Left renal cortex interstitium (tissue), 4 donors: ENCODE results near the gene MICALL2. TPM values are rescaled to one million over a fixed set of nuclear protein-coding genes. Genes with fewer than 3 reads are reported as not detected.

Experiments
- DNase-seq, 4 donors: peaks; one replicate each; pipeline ENCODE4 v3.0.0-alpha.2; 2013; ENCODE audit warnings: low read depth in 4 of 4, low spot score in 2 of 4, missing footprints in 1 of 4
- polyA plus RNA-seq, 4 donors: library from polyadenylated mRNA; unstranded; fragments of 120-200 nt; gene quantifications; one replicate each; pipeline ENCODE4 v1.2.1, GENCODE V29; 2013; ENCODE audit not compliant: insufficient read length in 4 of 4

The MICALL2 gene
- polyA plus RNA-seq, 4 donors: 5.8 to 14.1 (median 11.5) TPM

DNA sequence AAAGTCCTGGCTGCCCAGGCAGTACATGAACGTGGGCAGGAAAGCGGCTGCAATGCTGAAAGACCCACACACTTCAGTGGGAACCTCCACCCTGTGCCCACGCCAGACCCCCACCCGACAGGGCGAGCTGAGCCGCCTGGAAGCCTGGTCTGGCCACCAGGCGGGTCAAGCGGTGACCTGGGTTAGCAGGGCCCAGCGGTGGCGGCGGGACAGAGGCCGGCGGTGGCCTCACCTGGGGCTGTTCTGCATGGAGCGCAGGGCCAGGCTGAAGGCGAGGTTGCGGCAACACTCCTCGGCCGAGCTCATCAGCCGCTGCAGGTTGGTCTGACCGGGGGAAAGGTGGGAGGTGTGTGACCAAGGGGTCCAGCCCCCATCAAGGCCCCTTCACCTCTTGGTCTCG lies 11.6 kb upstream of the MICALL2 start:
- no peak for DNase-seq

GRCh38 chr7:1468643-1469298 lies 9.5 kb upstream of the MICALL2 start:
- no peak for DNase-seq

DNA sequence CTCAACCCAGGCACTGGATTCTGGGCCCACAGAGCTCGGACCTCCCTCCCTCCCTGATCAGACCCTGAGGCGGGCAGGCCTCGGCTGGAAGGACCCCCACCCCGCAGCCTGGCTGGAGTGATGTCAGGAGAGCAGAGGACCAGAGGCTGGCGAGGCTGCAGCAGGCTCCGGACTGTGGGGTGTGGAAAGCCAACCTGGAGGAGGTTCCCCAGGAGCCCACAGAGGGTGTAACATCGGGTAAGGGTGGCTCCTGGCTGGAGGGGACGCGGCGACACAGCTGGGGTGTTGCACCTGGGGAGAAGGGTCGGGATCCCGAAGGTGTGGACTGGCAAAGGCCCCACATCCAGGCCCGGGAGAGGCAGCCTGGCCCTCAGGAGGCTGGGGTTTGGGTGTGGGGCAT lies 8.9 kb upstream of the MICALL2 start:
- no peak for DNase-seq

DNA sequence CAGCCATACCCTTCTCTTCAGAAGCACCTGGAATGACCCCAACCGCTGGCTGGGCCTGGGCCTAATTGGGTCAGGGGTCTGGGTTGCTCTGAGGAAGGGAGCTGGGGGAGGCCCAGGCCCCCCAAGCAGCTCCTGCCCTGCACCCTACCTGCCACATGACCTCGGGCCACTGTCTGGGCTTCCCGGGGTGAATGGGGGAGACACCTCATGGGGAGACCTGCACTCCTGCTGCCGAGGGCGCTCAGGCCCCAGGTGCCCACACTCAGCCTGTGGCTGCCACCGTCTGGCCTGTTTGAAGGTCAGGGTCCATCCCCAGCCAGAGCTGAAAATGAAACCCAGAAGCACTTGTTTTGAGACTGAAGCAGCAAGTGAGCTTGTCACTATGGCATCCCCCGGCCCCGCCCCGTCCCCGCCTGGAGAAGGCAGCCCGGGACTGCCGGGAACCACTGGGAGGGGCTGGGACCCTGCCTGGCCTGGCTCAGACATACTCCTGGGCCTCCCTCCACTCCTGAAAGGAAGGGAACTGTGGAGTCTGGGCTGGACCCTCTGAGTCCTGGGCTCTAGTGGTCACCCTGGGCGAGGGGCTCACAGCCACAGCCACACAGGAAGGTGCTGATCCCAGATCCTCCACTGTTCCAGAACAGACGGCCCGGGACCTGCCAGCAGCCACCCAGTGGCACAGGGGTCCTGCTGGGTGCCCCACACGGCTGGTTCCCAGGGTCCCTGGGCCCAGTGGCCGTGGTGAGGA lies 7.4 kb upstream of the MICALL2 start:
- DNase-seq: no peak

DNA sequence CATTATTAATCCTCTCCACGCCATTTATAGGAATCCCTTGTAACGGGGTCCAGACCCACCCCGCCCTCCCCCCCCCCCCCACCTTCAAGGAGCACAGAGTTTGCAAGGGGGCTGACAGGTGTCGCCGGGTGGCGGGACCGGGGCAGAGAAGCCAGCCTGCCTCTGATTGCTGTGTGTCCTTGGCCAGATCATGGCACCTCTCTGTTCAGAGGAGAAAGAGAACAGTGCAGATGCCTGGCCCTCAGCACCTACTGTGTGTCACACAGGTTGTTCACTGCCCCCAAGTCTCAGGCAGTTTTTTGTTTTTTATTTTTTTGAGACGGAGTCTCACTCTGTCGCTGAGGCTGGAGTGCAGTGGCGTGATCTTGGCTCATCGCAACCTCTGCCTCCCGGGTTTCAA lies 5.4 kb upstream of the MICALL2 start:
- no peak for DNase-seq

DNA sequence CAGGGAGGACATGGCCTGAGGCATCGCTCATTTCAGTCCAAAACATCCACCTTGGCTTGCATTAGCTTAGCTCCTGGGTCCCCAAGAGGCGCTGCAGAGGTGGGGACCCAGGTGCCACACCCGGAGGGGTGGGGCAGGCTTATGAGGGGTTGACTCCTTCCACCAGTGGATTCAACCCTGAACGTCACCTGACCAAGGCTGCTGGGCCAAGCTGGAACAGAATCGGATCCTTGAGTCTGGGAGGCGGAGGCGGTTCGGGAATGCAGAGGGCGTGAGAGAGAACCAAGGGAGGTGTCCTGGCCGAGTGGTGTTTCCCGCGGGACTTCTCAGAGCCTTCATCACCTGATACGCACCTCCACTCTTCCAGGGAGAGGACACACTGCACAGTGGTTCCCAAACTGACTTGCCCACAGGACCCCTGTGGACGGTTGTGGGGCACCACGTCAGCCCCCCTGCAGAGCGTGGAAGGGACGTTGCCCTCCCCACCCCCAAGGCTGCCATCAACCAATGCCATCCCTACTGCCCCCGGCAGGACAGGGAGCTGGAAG lies 4.5 kb upstream of the MICALL2 start:
- no peak for DNase-seq

GRCh38 chr7:1461646-1462375 lies 2.5 kb upstream of the MICALL2 start:
- no peak for DNase-seq

DNA sequence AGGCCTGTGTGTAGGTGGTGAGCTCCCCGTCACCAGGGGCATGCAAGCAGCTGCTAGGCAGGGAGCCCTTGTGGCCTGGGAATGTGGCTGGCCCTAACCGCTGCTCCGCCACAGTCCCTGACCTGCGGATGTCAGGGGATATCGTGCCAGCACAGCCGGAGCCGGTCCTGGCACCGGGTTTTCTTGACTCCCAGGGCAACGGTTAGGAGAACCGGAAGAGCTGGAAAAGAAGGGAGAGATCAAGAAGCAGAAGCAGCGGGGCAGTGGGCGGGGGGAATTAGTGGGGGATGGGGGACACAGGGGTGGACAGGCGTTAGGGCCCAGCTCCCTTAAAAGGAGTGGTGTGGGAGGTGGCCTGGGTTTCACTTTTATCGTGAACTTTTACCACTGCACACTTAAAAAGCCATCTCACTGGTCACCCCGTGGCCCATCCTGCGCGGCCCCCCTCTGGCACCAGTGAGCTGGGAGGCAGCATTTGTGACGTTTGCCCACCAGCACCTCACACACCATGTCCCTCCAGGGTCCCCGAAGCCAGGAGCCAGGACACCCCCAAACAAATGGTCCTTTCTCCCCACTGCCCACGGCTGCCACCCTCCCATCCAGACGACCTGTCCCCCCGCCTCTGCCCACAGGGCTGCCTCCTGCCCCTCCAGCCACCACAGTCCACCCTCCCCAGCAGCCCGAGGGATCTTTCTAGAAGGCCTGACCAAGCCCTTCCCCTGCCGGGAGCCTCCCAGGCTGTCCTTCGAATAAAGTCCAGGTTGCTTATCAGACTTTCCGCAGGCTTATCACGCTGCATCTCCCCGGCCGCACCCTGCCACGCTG lies 1.8 kb upstream of the MICALL2 start:
- DNase-seq: no peak

DNA sequence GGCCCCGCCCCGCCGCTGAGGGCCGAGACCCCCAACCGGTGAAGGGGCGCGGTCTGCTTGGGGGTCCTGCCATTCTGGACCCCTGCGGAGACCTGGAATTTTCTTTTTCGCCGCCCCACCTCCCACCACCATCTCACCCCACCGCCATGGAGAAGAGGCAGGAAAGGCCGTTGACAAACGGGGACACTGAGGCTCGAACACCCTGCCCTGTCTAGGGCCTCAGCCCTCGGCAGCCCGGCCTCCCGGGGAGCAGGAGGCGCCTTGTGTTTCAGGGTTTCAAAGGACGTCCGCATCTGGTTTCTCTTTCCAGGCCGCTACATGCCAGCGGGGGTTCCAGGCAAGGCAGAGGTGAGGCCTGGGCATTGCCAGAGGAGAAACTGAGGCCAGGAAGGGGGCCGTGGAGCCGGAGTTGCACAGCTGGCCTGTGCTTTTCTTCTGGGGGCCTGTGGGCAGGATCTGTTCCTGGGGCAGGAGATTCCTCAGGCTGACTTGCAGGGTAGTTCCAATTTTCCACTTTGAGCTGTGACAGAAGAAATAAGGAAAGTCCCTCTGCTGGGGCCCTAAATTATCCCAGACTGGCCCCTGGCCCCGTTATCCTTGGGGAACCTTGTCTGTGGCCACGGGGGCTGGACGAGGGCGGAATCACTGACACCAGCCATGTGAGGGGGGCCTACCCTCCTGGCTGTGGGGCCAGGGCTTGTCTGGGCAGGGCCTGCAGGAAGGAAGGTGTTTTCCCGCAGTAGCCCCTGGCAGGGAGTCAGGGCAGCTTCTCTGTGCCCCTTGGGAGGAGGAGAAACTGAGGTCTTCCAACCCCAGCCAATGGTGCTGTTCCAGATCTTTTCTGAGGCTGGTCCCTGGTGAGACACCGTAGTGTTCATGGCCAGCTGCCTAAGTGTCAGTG lies 900 bp upstream of the MICALL2 start:
- DNase-seq: no peak

DNA sequence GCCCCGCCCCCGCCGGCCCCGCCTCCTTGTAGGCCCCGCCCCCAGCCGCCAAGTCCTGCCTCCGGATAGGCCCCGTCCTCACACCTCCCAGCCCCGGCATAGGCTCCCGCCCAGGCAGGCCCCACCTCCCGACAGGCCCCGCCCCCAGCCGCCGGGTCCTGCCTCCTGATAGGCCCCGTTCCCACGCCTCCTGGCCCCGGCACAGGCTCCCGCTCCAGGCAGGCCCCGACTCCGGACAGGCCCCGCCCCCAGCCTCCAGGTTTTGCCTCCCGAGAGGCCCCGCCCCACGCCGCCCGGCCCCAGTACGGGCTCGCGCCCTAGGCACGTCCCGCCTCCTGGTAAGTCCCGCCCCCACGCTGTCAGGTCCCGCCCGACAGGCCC lies 232 bp upstream of the MICALL2 start:
- peak; percentile 76 to 94 (median 92) for DNase-seq

GRCh38 chr7:1457949-1458682 lies 1.2 kb downstream of the MICALL2 start:
- DNase-seq: no peak

- no peak for DNase-seq
These were observed 2.0 kb downstream of the MICALL2 start for GRCh38 chr7:1457059-1457948.

- DNase-seq: no peak
These were observed 3.3 kb downstream of the MICALL2 start for GRCh38 chr7:1455955-1456354.

DNA sequence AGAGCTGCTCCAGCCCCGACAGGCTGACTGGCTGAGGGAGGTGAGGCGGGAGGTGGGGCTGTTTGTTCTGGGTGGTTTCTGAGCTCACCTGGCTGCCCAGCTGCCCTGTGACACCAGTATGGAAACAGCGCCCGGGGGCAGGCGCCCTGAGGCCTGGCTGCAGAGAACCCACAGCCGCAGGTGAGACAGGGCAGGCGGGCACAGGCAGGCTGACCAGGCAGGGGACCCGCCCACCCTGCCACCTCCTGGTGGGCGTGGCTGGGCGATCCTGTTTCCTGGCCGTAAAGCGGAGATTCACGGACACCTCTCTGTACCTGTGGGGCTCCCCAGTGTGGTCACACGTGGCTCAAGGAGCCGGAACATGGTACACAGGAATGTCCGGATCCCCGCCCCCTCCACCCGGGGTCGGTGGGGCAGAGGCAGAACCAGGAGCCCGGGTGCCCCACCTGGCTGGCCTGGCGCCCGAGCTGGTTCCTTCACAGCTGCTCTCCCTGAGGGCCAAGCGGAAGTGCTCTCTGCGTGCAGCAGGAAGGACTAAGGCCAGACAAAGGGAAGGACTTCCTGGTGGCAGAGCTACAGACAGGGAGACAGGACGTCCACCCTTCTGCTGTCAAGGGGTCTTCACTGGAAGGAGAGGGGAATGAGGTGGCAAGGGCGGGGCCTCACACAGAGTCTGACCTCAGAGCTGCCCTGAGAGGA lies 3.9 kb downstream of the MICALL2 start:
- DNase-seq: no peak

DNA sequence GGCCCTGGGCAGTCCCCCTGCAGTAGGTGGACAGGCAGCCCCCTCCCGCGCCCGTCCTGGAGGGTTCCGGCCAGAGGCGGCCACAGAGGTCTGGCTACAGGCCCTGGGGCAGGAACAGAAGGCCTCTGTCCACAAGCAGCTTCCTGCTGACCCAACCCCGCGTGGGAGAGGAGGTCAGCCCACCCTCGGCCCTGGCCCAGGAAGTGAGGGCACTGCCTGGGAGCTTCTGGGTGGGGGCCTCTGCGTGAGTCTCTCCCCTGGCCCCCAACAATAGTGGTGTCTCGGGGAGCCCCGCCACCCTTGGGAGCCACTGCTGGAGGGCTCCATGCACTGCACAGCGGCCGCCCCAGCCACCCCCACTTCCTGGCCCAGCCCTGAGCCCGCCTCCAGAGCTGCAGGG lies 4.7 kb downstream of the MICALL2 start:
- DNase-seq: no peak

- DNase-seq: no peak
These were observed 7.1 kb downstream of the MICALL2 start for GRCh38 chr7:1452205-1452604.

DNA sequence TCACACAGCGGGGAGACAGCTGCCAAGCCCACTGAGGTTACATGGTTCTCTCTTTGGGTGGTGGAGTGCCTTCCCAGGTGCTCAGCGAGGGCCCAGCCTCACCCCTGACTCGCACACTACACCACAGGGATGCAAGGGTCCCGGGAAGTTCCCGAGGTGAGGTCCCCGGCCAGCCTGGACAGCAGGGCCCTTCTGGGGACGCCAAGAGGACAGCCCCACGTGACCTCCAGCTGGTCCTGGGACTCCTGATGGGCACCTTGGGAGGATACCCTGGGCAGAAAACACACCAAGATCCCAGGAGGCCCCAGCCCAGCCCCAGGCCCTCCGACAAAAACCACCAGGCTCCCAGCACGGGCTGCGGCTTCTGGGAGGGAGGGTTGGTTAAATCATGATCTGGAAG lies 8.3 kb downstream of the MICALL2 start:
- DNase-seq: no peak
